ENCODE results near the gene SLC39A11. TPM values are rescaled to one million over a fixed set of nuclear protein-coding genes. Genes with fewer than 3 reads are reported as not detected.

Gene SLC39A11
- polyA plus RNA-seq, 1 of the 3 experiments (the other 2 are of a cell fraction), result 23.5 TPM

- TF ChIP-seq TEAD4 (IDR thresholded peaks at IDR 0.05; ENCODE audit: borderline replicate concordance, insufficient read depth) (no peak), FOXM1 (IDR thresholded peaks at IDR 0.05; ENCODE audit: low read depth) (no peak), SMC3 (IDR thresholded peaks at IDR 0.05; ENCODE audit: low read depth, low read length) (no peak), RXRA (IDR thresholded peaks at IDR 0.05; ENCODE audit: borderline replicate concordance, low read depth) (no peak), GABPA (IDR thresholded peaks at IDR 0.05; ENCODE audit: low read depth) (no peak)
Measured at GRCh38 chr17:72915625-72916081, 176.8 kb downstream of the SLC39A11 start (continued).

- Histone ChIP-seq H3K4me2 (no peak overlapping the region), H3K27ac (ENCODE audit: low read depth in 2 of 2, low read length in 1 of 2) (no peak overlapping the region), H3K9ac (no peak overlapping the region), H3K79me2 (ENCODE audit: insufficient read depth) (no peaks in the 10 kb centered on the region), H3F3A (replicated peaks; ENCODE audit: insufficient read depth) (no peaks in the 10 kb centered on the region), H3K4me1 (ENCODE audit: control insufficient read depth in 1 of 2, insufficient read depth in 2 of 2, low read depth in 1 of 2, low read length in 1 of 2) (no peaks in the 10 kb centered on the region), H2AFZ (ENCODE audit: low read depth) (no peak overlapping the region), H3K4me3 (ENCODE audit: low read depth in 2 of 2, low read length in 1 of 2) (no peak overlapping the region), H3K9me3 (no peaks in the 10 kb centered on the region), H3K27me3 (ENCODE audit: insufficient read depth) (no peaks in the 10 kb centered on the region), H3K36me3 (replicated peaks in 1 of 2; ENCODE audit: control insufficient read depth in 1 of 2, insufficient read depth in 2 of 2, low read length in 1 of 2) (no peaks in the 10 kb centered on the region), H4K20me1 (ENCODE audit: insufficient read depth) (no peaks in the 10 kb centered on the region), H3K9me2 (no peaks in the 10 kb centered on the region)
- ChIA-PET CTCF (interaction anchor here (1.0 to 1.9 kb wide), 2 partner anchors 10 to 31 kb away, joined by 3 to 5 read pairs; no protein-coding TSS in a partner anchor), POLR2A (interaction anchor here (0.6 kb wide), 1 partner anchor 232 kb away, joined by 3 read pairs; no protein-coding TSS in a partner anchor)
- no peak for DNase-seq
- TF ChIP-seq FOSL2 (IDR thresholded peaks at IDR 0.05; ENCODE audit: borderline replicate concordance, low read depth) (no peak), ELF1 (IDR thresholded peaks at IDR 0.05) (no peak), RAD21 (IDR thresholded peaks at IDR 0.05; ENCODE audit: low read length) (no peak), MEF2A (IDR thresholded peaks at IDR 0.05; ENCODE audit: borderline replicate concordance, low read depth) (no peak), RCOR1 (IDR thresholded peaks at IDR 0.05; ENCODE audit: low read length) (no peak), FOXM1 (IDR thresholded peaks at IDR 0.05; ENCODE audit: low read depth) (no peak), FOXJ3 (CRISPR knock-in tag; IDR thresholded peaks at IDR 0.05) (no peak), CTCF (IDR thresholded peaks at IDR 0.05) (no peak), SMC3 (IDR thresholded peaks at IDR 0.05; ENCODE audit: low read depth, low read length) (no peak), YY1 (IDR thresholded peaks at IDR 0.05; ENCODE audit: low read depth) (no peak), CHD2 (IDR thresholded peaks at IDR 0.05; ENCODE audit: low read length, partially characterized antibody) (no peak), NRF1 (IDR thresholded peaks at IDR 0.05; ENCODE audit: low read depth, low read length) (no peak), NFIC (IDR thresholded peaks at IDR 0.05; ENCODE audit: borderline replicate concordance) (no peak), JUND (IDR thresholded peaks at IDR 0.05) (no peak), REST (IDR thresholded peaks at IDR 0.05; ENCODE audit: low read depth, low read length) (no peak), GABPA (IDR thresholded peaks at IDR 0.05; ENCODE audit: low read depth) (no peak), POLR2AphosphoS5 (IDR thresholded peaks at IDR 0.05; ENCODE audit: low read depth, low read length) (no peak), TCF12 (IDR thresholded peaks at IDR 0.05) (no peak)
- TF ChIP-seq, protein P1, sequence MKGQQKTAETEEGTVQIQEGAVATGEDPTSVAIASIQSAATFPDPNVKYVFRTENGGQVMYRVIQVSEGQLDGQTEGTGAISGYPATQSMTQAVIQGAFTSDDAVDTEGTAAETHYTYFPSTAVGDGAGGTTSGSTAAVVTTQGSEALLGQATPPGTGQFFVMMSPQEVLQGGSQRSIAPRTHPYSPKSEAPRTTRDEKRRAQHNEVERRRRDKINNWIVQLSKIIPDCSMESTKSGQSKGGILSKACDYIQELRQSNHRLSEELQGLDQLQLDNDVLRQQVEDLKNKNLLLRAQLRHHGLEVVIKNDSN (IDR thresholded peaks at IDR 0.05; ENCODE audit: borderline replicate concordance, low read depth), result no peak
- TF ChIP-seq, protein P2, sequence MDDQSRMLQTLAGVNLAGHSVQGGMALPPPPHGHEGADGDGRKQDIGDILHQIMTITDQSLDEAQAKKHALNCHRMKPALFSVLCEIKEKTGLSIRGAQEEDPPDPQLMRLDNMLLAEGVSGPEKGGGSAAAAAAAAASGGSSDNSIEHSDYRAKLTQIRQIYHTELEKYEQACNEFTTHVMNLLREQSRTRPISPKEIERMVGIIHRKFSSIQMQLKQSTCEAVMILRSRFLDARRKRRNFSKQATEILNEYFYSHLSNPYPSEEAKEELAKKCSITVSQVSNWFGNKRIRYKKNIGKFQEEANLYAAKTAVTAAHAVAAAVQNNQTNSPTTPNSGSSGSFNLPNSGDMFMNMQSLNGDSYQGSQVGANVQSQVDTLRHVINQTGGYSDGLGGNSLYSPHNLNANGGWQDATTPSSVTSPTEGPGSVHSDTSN (IDR thresholded peaks at IDR 0.05), result no peak
- WGBS (ENCODE audit: low lambda C conversion rate), result 93% methylated on average over 5 of the region's 5 CpGs
Measured at GRCh38 chr17:72913142-72913682, 179.3 kb downstream of the SLC39A11 start.
